ENCODE results near the gene HSP90AB1. TPM values are rescaled to one million over a fixed set of nuclear protein-coding genes. Genes with fewer than 3 reads are reported as not detected.

Gene HSP90AB1
- total and polyA plus RNA-seq, 9 of the 15 experiments (the other 6 are each of a cell fraction or from before 2014, with no cell fraction given): 1,780 to 3,358 (median 2,262) TPM

- TF ChIP-seq BRCA1 (IDR thresholded peaks at IDR 0.05) (no peak), BRCA1 (CRISPR knock-in tag; IDR thresholded peaks at IDR 0.05) (no peak), KHSRP (IDR thresholded peaks at IDR 0.05) (no peak), SREBF2 (CRISPR knock-in tag; IDR thresholded peaks at IDR 0.05) (no peak), ATF3 (IDR thresholded peaks at IDR 0.05) (peak; percentile 58), ATF3 (CRISPR knock-in tag; conservative IDR thresholded peaks at IDR 0.05) (no peak), ID3 (CRISPR knock-in tag; IDR thresholded peaks at IDR 0.05) (no peak), ID3 (tag; IDR thresholded peaks at IDR 0.05) (no peak), CTCF (IDR thresholded peaks at IDR 0.05 in 2 of 3, conservative IDR thresholded peaks at IDR 0.05 in 1 of 3; ENCODE audit: insufficient read depth in 2 of 3, low read depth in 1 of 3, low read length in 3 of 3) (peak in 1 of 3 experiments; percentile 11; a peak in 1 of 6 replicates), MECOM (CRISPR knock-in tag; IDR thresholded peaks at IDR 0.05) (no peak), ZNF239 (CRISPR knock-in tag; IDR thresholded peaks at IDR 0.05) (no peak), TCF3 (CRISPR knock-in tag; IDR thresholded peaks at IDR 0.05) (no peak), TRIM28 (IDR thresholded peaks at IDR 0.05) (no peak), CBFA2T2 (conservative IDR thresholded peaks at IDR 0.05) (no peak), ZNF589 (CRISPR knock-in tag; IDR thresholded peaks at IDR 0.05; ENCODE audit: low read depth) (no peak), NKRF (IDR thresholded peaks at IDR 0.05; ENCODE audit: borderline replicate concordance) (no peak), ZBTB1 (CRISPR knock-in tag; IDR thresholded peaks at IDR 0.05; ENCODE audit: borderline replicate concordance, low read depth) (0 out of 2 replicates have a peak, but pooled peaks have one; percentile 54), COPS2 (conservative IDR thresholded peaks at IDR 0.05) (no peak), ZNF717 (CRISPR knock-in tag; IDR thresholded peaks at IDR 0.05) (no peak), TFAP4 (CRISPR knock-in tag; IDR thresholded peaks at IDR 0.05; ENCODE audit: borderline replicate concordance) (peak; percentile 35; the same call in 1 of the 2 replicates), ETV1 (tag; conservative IDR thresholded peaks at IDR 0.05; ENCODE audit: low read depth) (no peak)
- TF ChIP-seq, protein P1, sequence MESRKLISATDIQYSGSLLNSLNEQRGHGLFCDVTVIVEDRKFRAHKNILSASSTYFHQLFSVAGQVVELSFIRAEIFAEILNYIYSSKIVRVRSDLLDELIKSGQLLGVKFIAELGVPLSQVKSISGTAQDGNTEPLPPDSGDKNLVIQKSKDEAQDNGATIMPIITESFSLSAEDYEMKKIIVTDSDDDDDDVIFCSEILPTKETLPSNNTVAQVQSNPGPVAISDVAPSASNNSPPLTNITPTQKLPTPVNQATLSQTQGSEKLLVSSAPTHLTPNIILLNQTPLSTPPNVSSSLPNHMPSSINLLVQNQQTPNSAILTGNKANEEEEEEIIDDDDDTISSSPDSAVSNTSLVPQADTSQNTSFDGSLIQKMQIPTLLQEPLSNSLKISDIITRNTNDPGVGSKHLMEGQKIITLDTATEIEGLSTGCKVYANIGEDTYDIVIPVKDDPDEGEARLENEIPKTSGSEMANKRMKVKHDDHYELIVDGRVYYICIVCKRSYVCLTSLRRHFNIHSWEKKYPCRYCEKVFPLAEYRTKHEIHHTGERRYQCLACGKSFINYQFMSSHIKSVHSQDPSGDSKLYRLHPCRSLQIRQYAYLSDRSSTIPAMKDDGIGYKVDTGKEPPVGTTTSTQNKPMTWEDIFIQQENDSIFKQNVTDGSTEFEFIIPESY (CRISPR knock-in tag; IDR thresholded peaks at IDR 0.05): peak; percentile 100
Observed at GRCh38 chr6:44227148-44227793, 19.6 kb upstream of the HSP90AB1 start (continued).

All from K562 (cell line).